ENCODE data around the gene GYS2. TPM values are rescaled to one million over a fixed set of nuclear protein-coding genes. Genes with fewer than 3 reads are reported as not detected.

GYS2 gene
- total and polyA plus RNA-seq, 11 donors = 0.04 to 0.35 TPM; not detected in 9

DNA sequence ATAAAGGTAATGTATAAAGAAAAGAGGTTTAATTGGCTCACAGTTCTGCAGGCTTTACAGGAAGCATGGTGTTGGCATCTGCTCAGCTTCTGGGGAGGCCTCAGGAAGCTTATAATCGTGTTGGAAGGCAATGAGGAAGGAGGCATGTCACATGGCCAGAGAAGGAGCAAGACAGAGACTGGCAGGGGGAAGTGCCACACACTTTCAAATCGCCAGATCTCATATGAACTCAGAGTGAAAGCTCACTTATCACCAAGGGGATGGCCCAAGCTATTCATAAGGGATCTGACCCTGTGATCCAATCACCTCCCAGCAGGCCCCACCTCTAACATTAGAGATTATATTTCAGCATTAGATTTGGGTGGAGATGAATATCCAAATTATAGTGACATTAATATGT is 26.7 kb upstream of the GYS2 start:
- 26 to 47% (median 38%) methylated on average over 2 of the region's 2 CpGs for whole genome bisulfite sequencing, 4 donors
- ATAC-seq (no peak), DNase-seq (no peak)
- Histone ChIP-seq H3K27me3 (no peaks in the 10 kb centered on the region), H3K9me3 (no peaks in the 10 kb centered on the region), H3K36me3 (peaks cover 0 to 44% (median 25%) of the 10 kb centered on the region in 9 donors), H3K27ac (no peak overlapping the region), H3K4me1 (peaks cover 0 to 6% (median 0%) of the 10 kb centered on the region in 12 donors), H3K4me3 (no peak overlapping the region)
- no peak for TF ChIP-seq POLR2A (IDR thresholded peaks at IDR 0.05)
- TF ChIP-seq, protein P1, sequence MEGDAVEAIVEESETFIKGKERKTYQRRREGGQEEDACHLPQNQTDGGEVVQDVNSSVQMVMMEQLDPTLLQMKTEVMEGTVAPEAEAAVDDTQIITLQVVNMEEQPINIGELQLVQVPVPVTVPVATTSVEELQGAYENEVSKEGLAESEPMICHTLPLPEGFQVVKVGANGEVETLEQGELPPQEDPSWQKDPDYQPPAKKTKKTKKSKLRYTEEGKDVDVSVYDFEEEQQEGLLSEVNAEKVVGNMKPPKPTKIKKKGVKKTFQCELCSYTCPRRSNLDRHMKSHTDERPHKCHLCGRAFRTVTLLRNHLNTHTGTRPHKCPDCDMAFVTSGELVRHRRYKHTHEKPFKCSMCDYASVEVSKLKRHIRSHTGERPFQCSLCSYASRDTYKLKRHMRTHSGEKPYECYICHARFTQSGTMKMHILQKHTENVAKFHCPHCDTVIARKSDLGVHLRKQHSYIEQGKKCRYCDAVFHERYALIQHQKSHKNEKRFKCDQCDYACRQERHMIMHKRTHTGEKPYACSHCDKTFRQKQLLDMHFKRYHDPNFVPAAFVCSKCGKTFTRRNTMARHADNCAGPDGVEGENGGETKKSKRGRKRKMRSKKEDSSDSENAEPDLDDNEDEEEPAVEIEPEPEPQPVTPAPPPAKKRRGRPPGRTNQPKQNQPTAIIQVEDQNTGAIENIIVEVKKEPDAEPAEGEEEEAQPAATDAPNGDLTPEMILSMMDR (IDR thresholded peaks at IDR 0.05) = no peak
- intact Hi-C loops (cut with DNase I) = no loop called here

DNA sequence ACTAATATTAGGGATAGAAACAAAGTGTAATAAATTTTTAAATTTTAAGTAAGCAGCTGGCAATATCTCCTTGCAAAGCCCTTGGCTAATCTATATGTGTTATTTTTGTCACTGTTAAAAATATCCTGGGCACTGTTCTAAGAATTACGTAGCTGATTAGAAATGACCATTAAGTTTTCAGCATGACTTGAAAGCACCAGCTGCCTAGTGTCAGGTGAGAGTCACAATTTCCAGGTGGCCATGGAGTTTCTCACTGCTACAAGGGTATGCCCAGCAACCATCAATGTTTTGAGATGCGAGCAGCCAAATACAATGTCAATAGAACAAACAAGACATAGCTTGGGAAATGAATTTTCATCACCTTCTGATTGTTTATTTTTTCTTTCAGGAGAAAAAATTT is 23.3 kb upstream of the GYS2 start:
- Histone ChIP-seq H3K36me3 (peaks cover 0 to 9% (median 0%) of the 10 kb centered on the region in 9 donors), H3K4me1 (peaks cover 0 to 6% (median 0%) of the 10 kb centered on the region in 12 donors), H3K27ac (peak overlapping the region in 8 of 12 donors; percentile 17 to 56 (median 50)), H3K27me3 (no peaks in the 10 kb centered on the region), H3K4me3 (no peak overlapping the region), H3K9me3 (peaks cover 0 to 3% (median 0%) of the 10 kb centered on the region in 12 donors)
- intact Hi-C loops (cut with DNase I) = no loop called here
- TF ChIP-seq, protein P1 (IDR thresholded peaks at IDR 0.05) = no peak
- no peak for TF ChIP-seq POLR2A (IDR thresholded peaks at IDR 0.05)
- 45 to 62% (median 56%) methylated on average over 2 of the region's 2 CpGs for WGBS, 4 donors
- DNase-seq = peak in 4 of 5 donors; percentile 53 to 69 (median 65)
- ATAC-seq = peak; percentile 96 to 99 (median 98)

GRCh38 chr12:21618566-21618965 is 13.9 kb upstream of the GYS2 start:
- intact Hi-C loops (cut with DNase I) = no loop called here
- no peak for TF ChIP-seq POLR2A (IDR thresholded peaks at IDR 0.05)
- TF ChIP-seq, protein P1 (IDR thresholded peaks at IDR 0.05) = no peak

DNA sequence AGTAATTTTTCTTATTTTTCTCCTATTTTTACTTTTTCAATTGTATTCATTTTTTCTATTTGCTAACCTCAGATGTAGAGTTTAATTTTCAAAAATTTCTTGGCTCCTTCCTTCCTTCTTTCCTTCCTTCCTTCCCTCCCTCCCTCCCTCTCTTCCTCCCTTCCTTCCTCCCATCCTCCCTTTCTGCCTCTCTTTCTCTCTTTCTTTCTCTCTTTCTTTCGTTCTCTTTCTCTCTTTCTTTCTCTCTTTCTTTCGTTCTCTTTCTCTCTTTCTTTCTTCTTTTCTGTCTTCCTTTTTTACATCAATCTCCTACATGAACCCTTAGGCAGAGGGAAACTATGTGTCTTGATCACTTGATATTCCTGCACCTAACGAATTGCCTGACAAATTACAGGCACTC is 12.4 kb upstream of the GYS2 start:
- no peaks in the 10 kb centered on the region for H3K27me3 ChIP-seq
- H3K4me3 ChIP-seq = no peak overlapping the region
- no peak overlapping the region for H3K27ac ChIP-seq
- WGBS, 4 donors = 81 to 85% (median 83%) methylated on average over 3 of the region's 3 CpGs
- no peaks in the 10 kb centered on the region for H3K9me3 ChIP-seq
- no peaks in the 10 kb centered on the region for H3K36me3 ChIP-seq
- intact Hi-C loops (cut with DNase I) = no loop called here
- TF ChIP-seq, protein P1 (IDR thresholded peaks at IDR 0.05) = no peak
- TF ChIP-seq POLR2A (IDR thresholded peaks at IDR 0.05) = no peak
- DNase-seq (no peak), ATAC-seq (no peak)
- H3K4me1 ChIP-seq = peaks cover 0 to 26% (median 8%) of the 10 kb centered on the region in 12 donors

More at GRCh38 chr12:21618566-21618965, 13.9 kb upstream of the GYS2 start:
- ATAC-seq (no peak), DNase-seq (no peak)
- Histone ChIP-seq H3K36me3 (no peaks in the 10 kb centered on the region), H3K27ac (no peak overlapping the region), H3K9me3 (no peaks in the 10 kb centered on the region), H3K4me3 (no peak overlapping the region), H3K27me3 (no peaks in the 10 kb centered on the region), H3K4me1 (peaks cover 0 to 24% (median 8%) of the 10 kb centered on the region in 12 donors)
